Lung microvascular endothelial cell (primary cell): ENCODE results near the gene MYCBP2. TPM values are rescaled to one million over a fixed set of nuclear protein-coding genes. Genes with fewer than 3 reads are reported as not detected.
A peak's percentile ranks its signal among the peaks of the same experiment; 100 is the strongest.
"Not testable (repeated sequence)": the region's sequence is repeated elsewhere in the genome, so short reads cannot be mapped to it uniquely, and the experiment has no call there.

Experiments
- DNase-seq, 2 donors: peaks; one replicate each; pipeline versions ENCODE4 v3.0.0 to v3.0.0-alpha.2; 2010; ENCODE audit warnings: low read depth in 2 of 2
- total RNA-seq: library from RNA; depleted of rRNA; stranded (reverse); fragments of >200 nt; gene quantifications from 2 replicates; pipeline ENCODE4 v1.2.1, GENCODE V29; 2014

The MYCBP2 gene
- total RNA-seq, 1 donor from 2014 or later, result 120 TPM

DNA sequence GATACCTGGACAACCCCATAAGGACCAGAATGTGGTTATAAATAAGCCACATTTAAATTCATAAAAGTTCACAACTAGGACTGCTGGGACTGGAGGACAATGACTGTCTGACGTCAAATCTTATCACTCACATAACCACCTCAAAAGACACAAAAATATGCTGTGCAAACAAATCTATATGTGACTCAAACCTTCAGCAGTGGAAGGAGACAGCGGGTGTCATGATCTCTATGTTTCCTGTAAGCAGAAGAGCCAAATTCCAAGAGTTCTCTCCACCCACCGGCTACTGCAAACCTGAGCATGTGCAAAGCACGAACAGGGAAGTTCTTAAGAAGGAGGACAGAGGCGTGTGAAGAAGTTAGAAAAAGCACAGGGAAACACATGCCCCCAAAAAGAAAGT lies 113.2 kb downstream of the MYCBP2 start:
- peak in 1 of 2 donors; percentile 74 for DNase-seq

DNA sequence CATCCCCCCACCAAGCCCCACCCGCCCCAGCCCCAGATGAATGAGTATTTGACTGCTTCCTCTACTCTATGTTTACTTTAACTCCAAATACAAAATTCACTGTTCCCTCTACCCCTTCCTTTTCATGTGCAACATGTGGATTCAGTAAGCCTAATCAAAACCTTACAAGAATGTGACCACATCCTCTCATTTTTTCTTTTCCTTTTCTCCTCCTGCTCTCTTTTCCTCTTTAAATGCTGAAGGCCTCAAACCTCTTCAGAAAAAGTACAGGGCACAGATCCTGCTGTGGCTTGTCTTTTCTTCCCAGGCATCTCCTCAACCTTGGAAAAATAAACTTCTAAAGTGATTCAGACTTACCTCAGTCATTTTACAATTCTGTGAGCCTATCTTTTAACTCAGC lies 119.0 kb downstream of the MYCBP2 start:
- peak in 1 of 2 donors; percentile 28 for DNase-seq

DNA sequence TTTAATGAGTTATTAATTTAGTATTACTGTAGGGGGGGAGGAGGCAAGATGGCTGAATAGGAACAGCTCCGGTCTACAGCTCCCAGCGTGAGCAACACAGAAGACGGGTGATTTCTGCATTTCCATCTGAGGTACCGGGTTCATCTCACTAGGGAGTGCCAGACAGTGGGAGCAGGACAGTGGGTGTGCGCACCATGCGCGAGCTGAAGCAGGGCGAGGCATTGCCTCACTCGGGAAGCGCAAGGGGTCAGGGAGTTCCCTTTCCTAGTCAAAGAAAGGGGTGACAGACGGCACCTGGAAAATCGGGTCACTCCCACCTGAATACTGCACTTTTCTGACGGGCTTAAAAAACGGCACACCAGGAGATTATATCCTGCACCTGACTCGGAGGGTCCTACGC lies 127.9 kb downstream of the MYCBP2 start:
- DNase-seq, result not testable (repeated sequence)

DNA sequence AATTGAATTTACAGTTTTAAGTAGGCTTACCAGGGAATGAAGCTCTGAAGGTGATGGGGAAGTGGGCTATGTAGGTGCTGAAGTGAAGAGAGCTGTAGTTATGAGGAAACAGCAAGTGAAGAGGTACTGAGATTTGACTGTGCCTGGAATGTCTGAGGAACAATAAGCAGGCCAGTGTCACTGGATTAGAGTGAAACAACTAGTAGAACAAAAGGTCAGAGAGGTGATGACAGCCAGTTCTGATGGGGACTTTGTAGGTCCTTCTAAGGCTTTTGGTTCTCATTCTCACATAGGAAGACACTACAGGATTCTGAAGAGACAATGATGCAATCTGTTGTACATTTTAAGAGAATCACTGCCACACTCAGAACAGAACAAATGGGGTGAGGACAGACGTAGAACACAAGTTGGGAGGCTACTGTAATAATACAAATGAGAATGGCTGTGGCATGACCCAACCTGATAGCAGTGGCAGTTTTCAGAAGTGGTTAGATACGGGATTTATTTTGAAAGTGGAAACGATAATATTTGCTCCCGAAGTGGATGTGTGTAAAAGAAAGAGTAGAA lies 130.8 kb downstream of the MYCBP2 start:
- no peak for DNase-seq

DNA sequence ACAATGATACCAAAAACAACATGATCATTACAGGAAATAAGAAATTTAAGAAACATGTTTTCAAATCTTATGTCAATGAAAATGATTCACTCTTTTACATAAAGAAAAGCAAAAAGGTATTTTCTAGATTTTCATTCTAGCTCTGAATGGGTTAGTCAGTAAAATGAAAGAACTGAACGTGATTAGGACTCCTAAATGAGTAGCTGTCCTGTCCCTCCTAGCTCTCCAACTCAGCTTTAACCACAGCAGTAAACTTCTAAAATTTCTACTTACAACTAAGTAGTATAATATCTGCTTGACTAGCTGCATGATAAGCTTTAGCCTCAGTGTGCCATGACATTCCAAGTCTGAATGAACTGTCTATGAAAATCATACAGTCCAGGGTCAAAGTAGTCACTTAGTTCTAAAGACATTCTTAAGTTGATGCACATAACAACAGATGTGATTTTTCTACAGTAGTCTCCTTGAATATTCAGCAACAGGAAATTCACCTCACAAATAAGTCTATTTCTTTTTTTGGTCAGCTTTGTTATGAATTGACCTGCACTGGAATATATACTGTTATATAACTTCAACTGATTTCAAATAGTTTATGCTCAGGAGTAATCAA lies 136.4 kb downstream of the MYCBP2 start:
- no peak for DNase-seq

DNA sequence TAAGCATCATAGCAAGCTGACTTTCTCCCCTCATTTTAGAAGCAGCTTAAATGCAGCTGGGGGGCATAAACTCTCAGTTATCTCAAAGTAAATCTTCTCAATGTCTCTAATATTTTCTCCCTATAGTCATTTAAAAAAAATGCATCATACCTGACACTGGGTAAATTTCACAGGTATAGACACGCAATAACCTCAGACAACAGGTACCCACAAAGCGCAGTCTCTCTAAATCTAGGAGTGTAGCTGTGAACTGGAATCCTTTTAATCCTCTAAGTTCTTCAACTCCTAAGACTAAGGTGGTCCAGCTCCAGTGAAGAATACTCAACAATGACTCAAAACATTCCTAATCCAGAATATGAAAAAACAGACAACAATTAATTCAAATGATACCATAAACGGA lies 141.2 kb downstream of the MYCBP2 start:
- DNase-seq, result no peak

DNA sequence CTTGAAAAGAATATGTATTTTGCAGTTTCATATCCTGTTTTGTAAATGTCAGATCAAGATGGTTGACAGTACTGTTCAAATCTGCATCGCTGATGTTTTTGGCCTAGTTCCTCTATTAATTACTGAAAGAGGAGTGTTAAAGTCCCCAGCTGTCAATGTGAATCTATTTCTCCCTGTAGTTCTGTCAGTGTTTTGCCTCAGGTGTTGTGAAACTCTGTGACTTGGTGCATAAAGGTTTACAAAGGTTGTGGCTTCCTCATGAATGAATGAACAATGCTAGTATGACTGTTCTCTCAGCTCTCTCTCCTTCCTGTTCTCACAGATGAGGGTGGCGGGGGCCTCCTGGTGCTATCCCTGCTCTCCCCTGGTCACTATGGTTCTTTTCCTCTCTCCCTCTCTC lies 142.4 kb downstream of the MYCBP2 start:
- DNase-seq, result peak; percentile 4 to 38

DNA sequence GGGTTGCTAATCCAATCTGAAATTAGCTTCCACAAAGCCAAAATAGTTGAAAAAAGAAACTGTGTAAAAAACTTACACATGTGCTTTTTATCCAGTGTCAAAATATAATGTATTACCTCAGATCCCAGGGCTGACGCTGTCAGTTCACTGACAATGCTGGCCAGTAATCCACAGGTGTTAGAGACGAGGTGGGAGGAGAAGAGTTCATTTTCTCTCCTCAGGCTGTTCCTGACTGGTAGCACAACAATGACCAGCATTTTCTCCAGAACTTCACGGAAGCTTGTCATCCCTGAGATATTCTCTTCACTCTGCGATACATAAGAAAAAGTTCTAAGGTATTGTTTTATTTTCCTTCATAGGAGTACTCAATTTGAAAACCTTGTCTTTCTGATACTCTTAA lies 146.9 kb downstream of the MYCBP2 start:
- no peak for DNase-seq

DNA sequence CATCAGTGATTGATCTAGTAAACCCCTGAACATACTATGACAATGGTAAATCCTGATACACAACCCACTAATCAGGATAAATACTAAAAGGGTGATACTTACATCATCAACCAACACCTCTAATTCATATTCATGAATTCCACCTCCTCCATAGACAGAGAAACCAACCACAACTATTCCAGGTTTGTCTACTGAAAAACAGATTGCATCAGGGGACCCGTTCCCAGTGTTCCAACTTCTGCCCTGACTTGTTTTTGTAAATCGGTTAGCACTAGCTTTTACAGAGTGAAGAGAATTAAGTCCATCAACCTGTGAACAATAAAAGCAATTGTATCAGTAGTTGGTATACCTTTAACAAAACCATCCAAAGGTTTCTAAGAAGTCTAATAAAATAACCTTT lies 149.2 kb downstream of the MYCBP2 start:
- no peak for DNase-seq

DNA sequence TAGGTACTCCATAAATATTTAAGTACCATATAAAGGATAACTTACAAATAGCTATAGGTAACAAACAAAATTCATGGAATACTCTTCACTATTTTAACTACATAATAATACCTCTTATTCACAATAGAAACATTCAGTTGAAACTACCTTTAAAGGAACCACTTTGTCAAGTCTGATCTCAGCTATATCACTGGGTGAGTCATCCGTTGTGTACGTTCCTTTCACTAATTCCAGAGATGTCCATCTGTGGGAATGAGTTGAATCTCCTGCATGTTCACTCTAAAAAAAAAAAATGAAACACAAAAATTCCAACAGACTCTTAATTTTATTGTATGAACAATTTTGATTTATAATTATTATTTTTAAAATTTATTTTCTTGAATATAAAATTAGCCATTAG lies 150.5 kb downstream of the MYCBP2 start:
- peak in 1 of 2 donors; percentile 40 for DNase-seq

DNA sequence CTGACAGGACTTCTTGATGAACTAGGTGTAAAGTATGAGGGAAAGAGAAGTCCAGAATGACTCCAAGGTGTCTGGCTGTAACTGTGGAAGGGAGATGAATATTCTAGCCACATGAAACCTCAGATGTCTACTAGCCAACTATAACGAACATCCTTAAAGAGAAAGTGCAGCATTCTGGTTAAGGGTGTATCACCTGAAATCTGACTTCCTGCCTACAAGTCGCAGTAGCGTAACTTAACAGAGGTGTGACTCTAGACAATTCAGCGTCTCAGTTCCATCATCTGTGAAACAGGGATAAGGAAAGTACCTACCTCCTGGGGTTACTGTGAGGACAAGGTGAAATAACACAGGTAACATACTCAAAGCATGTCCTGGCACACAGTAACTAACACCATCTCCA lies 154.2 kb downstream of the MYCBP2 start:
- no peak for DNase-seq

DNA sequence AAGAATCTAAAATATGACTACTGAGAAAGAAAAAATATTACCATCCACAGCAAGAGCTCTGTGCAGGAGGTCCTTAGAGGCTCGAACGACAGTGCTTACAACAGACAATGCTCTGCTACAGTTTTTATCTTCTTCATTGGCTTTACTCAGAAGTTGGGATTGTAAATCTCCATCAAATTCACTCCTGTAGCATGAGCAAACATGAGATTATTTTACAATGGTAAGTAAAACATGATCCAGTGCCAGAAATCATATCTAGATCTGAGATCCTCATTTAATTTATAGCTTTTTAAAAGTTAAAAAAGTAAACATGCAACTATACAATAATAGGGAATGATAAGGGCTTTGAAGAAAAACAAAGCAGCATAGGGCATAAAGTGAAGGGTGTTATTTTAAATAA lies 155.4 kb downstream of the MYCBP2 start:
- no peak for DNase-seq

DNA sequence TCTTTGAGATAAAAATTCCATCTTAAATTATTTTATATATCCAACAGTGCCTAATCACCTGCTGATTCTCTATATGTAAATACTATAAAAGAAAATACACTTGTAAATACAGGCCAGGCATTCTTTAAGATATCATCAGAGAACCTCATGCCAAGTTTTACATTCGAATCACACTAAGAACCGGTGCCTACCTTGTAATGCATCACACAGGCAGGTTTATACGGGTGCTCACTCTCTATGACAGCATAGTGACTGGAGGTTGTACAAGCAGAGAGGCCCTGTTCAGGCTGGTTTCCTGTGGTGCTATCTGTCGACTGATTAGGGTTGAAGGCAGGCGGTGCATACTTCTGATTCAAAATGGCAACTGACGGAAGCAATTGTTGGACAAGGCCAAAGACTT lies 158.7 kb downstream of the MYCBP2 start:
- DNase-seq, result no peak

DNA sequence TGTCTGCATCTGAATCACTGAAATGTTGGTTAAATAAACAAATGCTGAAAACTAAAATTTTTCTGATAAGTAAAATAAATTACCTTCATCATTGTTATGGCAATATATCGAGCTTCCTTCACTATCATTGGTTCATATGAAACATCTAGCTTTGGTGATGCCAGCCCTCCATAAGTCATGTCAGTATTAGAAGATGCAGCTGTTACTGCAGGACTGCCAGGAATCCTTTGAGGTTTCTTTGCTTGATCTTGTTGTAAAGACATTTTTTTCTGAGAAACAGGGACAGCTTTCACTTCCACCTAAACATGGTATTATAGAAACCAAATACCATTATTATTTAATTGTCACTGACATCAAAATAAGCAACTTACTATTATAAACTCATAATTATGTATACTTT lies 176.2 kb downstream of the MYCBP2 start:
- no peak for DNase-seq

DNA sequence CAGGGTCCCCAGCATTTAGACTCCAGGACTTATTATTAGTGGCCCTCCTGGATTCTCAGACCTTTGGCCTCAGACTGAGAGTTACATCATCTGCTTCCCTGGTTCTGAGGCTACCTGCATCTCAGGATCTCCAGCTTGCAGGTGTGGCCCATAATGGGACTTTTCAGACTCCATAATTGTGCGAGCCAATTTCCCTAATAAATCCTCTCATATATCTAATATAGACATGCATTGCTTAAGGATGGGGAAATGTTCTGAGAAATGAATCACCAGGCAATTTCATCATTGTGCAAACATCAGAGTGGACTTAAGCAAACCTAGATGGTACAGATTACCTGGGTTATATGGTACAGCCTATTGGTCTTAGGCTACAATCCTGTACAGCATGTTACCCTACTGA lies 183.5 kb downstream of the MYCBP2 start:
- no peak for DNase-seq

DNA sequence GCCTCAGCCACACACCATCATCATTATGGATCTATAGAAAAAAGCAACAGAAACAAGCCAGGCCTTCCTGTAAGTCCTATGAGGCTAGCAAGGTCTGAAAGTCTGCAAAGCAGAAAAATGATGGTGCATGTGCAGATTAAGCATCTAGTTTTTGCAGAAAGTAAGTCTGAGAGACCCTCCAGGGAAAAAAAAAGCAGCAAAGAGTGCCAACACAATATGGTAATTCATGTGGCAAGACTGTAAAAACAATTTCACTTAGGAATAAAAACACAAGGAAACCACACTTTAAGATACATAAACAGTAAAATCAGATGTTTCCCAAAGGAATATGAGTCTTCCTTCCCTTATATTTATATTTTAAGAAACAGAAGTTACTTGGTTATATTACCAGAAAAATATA lies 187.6 kb downstream of the MYCBP2 start:
- no peak for DNase-seq

DNA sequence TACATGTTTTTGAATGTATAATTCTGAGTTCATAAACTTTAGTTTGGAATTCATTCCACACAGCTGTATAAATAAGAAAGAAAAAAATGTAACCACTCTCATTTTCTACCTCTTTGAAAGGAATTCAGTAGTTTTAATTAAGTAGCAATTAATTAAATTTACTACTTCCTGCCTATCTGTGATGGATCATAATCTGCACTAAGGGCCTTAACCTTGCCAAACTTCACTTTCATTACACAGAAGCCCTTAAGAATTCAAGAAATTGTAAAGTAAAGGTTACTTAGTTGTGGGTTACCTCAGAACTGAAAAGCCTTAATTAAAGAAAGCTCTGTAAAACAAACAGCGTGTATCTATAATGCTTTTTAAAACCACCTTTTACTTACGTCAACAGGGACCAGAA lies 188.1 kb downstream of the MYCBP2 start:
- no peak for DNase-seq

DNA sequence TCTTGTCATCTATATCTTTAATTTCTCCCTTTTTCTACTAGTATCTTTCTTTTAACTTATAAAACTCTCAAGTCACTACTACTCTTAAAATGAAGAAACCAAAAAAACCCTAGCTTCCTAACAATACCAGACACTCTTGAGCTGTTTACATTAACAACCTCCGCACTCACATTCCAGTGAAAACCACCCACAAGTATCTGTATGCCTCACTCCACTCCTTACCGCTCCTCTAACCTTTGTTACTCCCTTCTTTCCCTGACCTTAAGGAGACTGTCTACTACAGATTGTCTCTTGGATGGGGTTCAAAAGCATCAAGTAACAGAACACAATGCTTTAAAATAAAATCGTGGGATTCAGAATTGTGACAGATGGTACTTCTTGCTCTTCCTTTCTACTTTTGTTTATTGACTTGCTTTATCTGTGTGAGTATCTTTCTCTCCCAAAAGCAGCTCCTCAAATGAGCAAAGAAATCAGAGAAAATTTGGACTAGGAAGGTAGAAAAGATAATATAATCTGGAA lies 189.9 kb downstream of the MYCBP2 start:
- peak in 1 of 2 donors; percentile 45 for DNase-seq

DNA sequence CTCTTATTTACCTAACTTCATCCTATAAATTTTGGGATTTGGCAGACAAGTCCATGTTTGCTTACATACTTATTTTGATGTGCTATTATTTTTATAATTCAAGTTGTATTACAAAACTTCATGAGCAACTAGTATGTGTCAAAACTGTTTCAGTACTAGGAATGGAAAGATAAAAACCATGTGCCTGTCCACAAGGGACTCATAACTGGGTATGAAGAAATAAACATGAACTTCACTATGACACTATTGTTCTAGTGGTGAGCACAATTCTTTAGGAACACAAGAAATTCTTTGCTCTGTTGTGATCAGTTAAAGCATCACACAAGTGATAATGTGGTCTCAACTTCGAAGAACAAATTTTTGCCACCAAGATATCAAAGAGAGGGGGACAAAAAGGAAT lies 202.5 kb downstream of the MYCBP2 start:
- DNase-seq, result no peak

DNA sequence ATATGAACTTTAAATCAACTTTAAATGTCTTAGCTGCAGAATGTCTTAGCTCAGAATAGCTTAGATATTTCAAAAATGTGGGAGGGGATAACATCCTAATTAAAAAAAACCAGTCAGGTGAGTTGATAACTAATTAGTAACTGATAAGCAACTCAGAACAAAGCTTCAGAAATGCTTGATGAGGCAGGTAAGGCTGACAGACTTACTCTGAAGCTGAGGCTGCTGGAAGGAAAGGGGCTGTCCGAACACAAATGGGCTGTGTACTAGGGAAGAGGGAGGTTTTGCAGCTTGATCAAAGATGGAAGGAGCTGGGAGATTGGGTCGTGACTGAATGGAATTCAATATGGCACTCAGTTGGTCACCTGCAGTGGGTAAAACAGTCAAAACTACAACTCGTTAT lies 208.8 kb downstream of the MYCBP2 start:
- DNase-seq, result no peak

DNA sequence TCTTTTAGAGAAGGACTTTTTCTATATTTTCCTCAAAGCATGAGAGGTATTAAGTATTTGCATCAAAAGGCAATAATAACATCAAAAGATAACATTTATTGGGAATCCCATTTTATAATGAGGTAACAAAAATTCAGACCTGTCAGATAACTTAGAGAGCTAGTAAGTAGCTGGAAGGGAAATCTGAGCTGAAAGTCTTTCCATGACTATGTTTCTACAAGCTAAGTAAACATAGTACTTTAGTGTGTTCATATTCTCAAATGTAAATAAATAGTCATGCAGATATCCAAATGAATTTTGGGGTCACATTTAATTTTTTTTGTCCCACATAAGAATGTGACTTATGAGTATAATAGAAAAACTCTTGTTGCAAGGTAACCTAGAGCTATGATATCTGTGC lies 212.6 kb downstream of the MYCBP2 start:
- DNase-seq, result no peak

DNA sequence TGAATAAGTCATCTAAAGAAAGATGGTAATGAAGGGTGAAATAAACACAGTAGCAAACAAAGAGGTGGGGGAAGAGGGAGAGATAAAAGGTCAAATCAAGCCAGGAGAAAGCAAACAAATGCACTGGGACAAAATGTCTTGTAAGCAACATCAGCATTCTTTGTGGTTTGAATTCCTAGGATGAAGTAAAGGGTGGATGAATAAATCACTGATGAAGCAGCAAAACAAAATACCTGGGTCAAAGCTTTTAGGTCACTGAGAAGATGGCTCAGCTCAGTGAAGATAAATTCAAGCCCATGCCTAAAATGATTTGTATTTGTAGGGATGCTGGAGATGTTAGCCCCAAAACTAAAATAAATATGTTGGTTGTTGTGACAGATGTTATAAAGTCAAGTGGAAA lies 213.4 kb downstream of the MYCBP2 start:
- DNase-seq, result no peak

DNA sequence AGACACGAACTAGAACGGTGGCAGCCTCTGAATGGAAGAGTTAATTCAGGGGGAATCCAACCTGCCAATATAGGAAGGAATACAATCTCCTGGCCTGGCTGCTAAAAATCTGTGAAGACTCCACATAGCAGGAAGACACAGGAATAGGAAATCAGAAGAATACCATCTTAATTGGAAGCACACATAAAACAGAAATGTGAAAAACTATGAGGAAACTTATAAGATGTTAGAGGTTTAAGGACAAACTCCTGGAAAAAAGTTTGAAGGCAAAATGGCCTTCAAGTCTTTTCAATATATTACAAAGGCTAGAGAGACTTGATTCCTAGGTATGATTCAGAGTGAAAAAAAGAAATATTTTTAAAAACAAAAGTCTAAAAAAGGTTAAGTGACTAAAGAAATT lies 221.8 kb downstream of the MYCBP2 start:
- no peak for DNase-seq

DNA sequence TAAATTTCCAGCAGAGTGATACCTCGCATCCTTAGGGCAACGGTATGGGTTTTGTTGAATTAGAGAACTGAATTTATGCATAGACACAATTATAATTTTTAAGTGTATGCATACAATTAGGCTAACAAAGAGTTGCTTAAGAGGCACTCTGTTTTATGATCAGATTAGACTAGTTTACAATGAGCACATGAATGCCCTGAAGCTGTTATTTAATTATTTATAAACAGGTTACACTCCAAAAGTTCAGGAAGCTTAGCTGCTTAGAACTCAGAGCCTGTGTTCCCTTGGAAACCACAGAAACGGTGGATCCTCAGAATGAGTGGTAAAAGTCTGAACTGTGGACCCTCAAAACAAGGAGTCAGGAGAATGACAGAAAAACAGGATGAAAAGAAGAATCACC lies 227.5 kb downstream of the MYCBP2 start:
- DNase-seq, result no peak
